Mesothelial cell of epicardium (in vitro differentiated cells): ENCODE measurements around the gene ZMYND19. TPM values are rescaled to one million over a fixed set of nuclear protein-coding genes. Genes with fewer than 3 reads are reported as not detected.

Experiments
- DNase-seq, 2 experiments: peaks; one replicate each; pipeline ENCODE4 v3.0.0; 2021; ENCODE audit warnings: low spot score in 2 of 2; ENCODE audit not compliant: unreplicated experiment in 2 of 2
- H3K27ac Mint-ChIP-seq: 2 replicates; pipeline ENCODE4 v1.8.0; 2021; ENCODE audit warnings: mixed read lengths
- H3K27me3 Mint-ChIP-seq: 2 replicates; pipeline ENCODE4 v1.8.0; 2021; ENCODE audit warnings: low read depth, mixed read lengths
- H3K36me3 Mint-ChIP-seq: 2 replicates; pipeline ENCODE4 v1.8.0; 2021; ENCODE audit warnings: mixed read lengths
- H3K4me1 Mint-ChIP-seq: 2 replicates; pipeline ENCODE4 v1.8.0; 2021; ENCODE audit warnings: mixed read lengths
- H3K4me3 Mint-ChIP-seq: 2 replicates; pipeline ENCODE4 v1.8.0; 2021; ENCODE audit warnings: mild to moderate bottlenecking, moderate library complexity, mixed read lengths
- H3K9me3 Mint-ChIP-seq: 2 replicates; pipeline ENCODE4 v1.8.0; 2021; ENCODE audit warnings: mixed read lengths
- total RNA-seq: library from RNA; stranded (reverse); gene quantifications from 3 replicates; pipeline ENCODE4 v1.2.1, GENCODE V29; 2021
- TF ChIP-seq, protein P1 (sequence below): fragments of 200-600 bp; sonication (generic); IDR thresholded peaks from one replicate; pipeline ENCODE4 v1.5.0; 2021; ENCODE audit warnings: antibody characterized with exemption; ENCODE audit not compliant: unreplicated experiment

Gene ZMYND19
- total RNA-seq, 1 donor from 2014 or later, result 33.2 TPM

GRCh38 chr9:137547687-137548543 lies 42.4 kb downstream of the ZMYND19 start:
- H3K27me3 Mint-ChIP-seq, result no peaks in the 10 kb centered on the region
- peaks cover 1% of the 10 kb centered on the region for H3K36me3 Mint-ChIP-seq
- H3K4me3 Mint-ChIP-seq, result no peak overlapping the region
- TF ChIP-seq, protein P1, sequence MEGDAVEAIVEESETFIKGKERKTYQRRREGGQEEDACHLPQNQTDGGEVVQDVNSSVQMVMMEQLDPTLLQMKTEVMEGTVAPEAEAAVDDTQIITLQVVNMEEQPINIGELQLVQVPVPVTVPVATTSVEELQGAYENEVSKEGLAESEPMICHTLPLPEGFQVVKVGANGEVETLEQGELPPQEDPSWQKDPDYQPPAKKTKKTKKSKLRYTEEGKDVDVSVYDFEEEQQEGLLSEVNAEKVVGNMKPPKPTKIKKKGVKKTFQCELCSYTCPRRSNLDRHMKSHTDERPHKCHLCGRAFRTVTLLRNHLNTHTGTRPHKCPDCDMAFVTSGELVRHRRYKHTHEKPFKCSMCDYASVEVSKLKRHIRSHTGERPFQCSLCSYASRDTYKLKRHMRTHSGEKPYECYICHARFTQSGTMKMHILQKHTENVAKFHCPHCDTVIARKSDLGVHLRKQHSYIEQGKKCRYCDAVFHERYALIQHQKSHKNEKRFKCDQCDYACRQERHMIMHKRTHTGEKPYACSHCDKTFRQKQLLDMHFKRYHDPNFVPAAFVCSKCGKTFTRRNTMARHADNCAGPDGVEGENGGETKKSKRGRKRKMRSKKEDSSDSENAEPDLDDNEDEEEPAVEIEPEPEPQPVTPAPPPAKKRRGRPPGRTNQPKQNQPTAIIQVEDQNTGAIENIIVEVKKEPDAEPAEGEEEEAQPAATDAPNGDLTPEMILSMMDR, result no peak
- H3K9me3 Mint-ChIP-seq, result peaks cover 4% of the 10 kb centered on the region
- H3K4me1 Mint-ChIP-seq, result peaks cover 12% of the 10 kb centered on the region
- DNase-seq, result no peak
- H3K27ac Mint-ChIP-seq, result no peak overlapping the region

GRCh38 chr9:137545123-137545522 lies 45.2 kb downstream of the ZMYND19 start:
- H3K9me3 Mint-ChIP-seq, result peaks cover 4% of the 10 kb centered on the region
- H3K4me1 Mint-ChIP-seq, result peaks cover 5% of the 10 kb centered on the region
- no peak overlapping the region for H3K27ac Mint-ChIP-seq
- no peak for DNase-seq
- TF ChIP-seq, protein P1, result no peak
- no peaks in the 10 kb centered on the region for H3K27me3 Mint-ChIP-seq
- H3K36me3 Mint-ChIP-seq, result peaks cover 1% of the 10 kb centered on the region
- H3K4me3 Mint-ChIP-seq, result no peak overlapping the region

GRCh38 chr9:137544176-137544760 lies 46.0 kb downstream of the ZMYND19 start:
- H3K36me3 Mint-ChIP-seq, result peaks cover 1% of the 10 kb centered on the region
- TF ChIP-seq, protein P1, result no peak
- no peak for DNase-seq
- peaks cover 4% of the 10 kb centered on the region for H3K9me3 Mint-ChIP-seq
- no peak overlapping the region for H3K4me3 Mint-ChIP-seq
- no peak overlapping the region for H3K27ac Mint-ChIP-seq
- no peaks in the 10 kb centered on the region for H3K27me3 Mint-ChIP-seq
- H3K4me1 Mint-ChIP-seq, result no peaks in the 10 kb centered on the region

DNA sequence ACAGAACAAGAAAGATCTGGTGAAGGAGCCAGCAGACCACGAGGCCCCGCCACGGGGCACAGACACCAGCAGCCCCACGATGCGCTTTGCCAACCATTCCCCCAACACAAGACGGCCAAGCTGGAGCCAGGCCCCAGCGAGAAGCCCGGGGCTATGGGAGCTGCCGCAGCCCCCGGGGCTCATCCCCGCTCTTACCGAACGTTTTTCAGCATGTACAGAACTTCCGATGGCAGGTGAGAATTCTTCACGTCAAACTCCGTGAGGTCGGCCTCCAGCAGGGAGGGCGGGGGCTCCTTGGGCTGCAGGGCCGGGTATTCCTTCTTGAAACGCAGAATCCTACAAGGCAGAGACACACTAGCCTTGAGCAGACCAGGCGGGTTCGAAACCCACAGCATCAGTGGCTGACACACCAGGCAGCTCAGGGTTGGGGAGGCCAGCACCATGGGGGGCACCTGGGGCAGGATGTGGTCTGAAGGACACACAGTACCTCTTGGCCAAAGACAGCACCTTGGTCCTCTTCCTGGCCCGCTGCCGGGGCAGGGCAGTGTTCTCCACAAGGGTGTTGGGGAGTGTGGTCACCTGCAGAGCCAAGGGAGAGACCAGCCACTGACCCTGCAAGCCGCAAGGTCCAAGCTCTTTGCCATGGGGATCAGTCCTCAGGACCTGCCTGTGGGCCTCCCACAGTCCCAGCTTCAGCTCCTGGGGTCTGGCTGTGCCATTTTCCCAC lies 46.9 kb downstream of the ZMYND19 start:
- no peak overlapping the region for H3K4me3 Mint-ChIP-seq
- no peaks in the 10 kb centered on the region for H3K27me3 Mint-ChIP-seq
- H3K9me3 Mint-ChIP-seq, result peaks cover 4% of the 10 kb centered on the region
- H3K36me3 Mint-ChIP-seq, result peaks cover 1% of the 10 kb centered on the region
- no peak for DNase-seq
- TF ChIP-seq, protein P1, result no peak
- H3K4me1 Mint-ChIP-seq, result no peaks in the 10 kb centered on the region
- no peak overlapping the region for H3K27ac Mint-ChIP-seq

DNA sequence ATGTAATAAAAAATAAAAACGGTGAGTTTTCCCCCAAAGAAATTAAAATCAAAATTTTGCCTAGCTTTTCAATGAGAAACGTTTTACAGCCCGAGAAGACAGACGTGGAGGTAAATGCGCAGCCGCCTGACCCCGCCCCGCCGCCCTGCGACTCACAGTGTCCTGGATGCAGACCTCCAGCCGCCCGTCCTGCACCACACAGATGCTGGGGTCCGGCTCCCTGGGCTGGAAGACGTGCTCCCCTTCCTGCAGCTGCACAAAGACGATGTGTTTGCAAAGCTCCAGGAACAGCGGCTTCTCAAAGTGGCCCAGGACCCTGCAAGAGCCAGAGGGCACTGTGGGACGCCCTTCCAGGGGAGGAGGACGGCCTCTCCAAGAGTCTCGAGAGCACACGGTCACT lies 47.8 kb downstream of the ZMYND19 start:
- Mint-ChIP-seq H3K9me3 (peaks cover 4% of the 10 kb centered on the region), H3K4me3 (no peak overlapping the region), H3K36me3 (peaks cover 4% of the 10 kb centered on the region), H3K27ac (no peak overlapping the region), H3K27me3 (no peaks in the 10 kb centered on the region), H3K4me1 (no peaks in the 10 kb centered on the region)
- DNase-seq, result no peak
- TF ChIP-seq, protein P1, result no peak
